Fibroblast of lung (primary cell): Measurements from ENCODE around the gene TFF1. TPM values are rescaled to one million over a fixed set of nuclear protein-coding genes. Genes with fewer than 3 reads are reported as not detected.

Source experiments
- DNase-seq, 2 donors: peaks; one replicate each; pipeline versions ENCODE4 v3.0.0 to v3.0.0-alpha.2; 2010; ENCODE audit warnings: low read depth in 2 of 2
- H2AFZ ChIP-seq: 2 replicates; pipeline ENCODE4 v1.5.1; 2012; ENCODE audit warnings: low read length, control low read depth, inconsistent platforms
- H3K27ac ChIP-seq: 2 replicates; pipeline ENCODE4 v1.5.1; 2011; ENCODE audit warnings: low read length, control low read depth; ENCODE audit not compliant: insufficient read depth
- H3K27me3 ChIP-seq: 2 replicates; pipeline ENCODE4 v1.5.1; 2011; ENCODE audit warnings: mild to moderate bottlenecking, low read length; ENCODE audit not compliant: control insufficient read depth, insufficient read depth
- H3K36me3 ChIP-seq: 2 replicates; pipeline ENCODE4 v1.5.1; 2011; ENCODE audit warnings: low read length; ENCODE audit not compliant: control insufficient read depth, insufficient read depth
- H3K4me1 ChIP-seq: 2 replicates; pipeline ENCODE4 v1.5.1; 2011; ENCODE audit warnings: low read length; ENCODE audit not compliant: control insufficient read depth, insufficient read depth; ENCODE audit errors: extremely low read depth
- H3K4me2 ChIP-seq: 2 replicates; pipeline ENCODE4 v1.5.1; 2011; ENCODE audit warnings: low read length, control low read depth; ENCODE audit not compliant: insufficient read depth; ENCODE audit errors: extremely low read depth
- H3K4me3 ChIP-seq, 4 experiments: fragments of 200-600 bp in 1 of 4; sonication (generic) in 1 of 4; replicated peaks in 1 of 4; 2 replicates each; pipeline ENCODE4 v1.5.1; 2011 to 2016; ENCODE audit warnings: low read length in 4 of 4, low read depth in 3 of 4, mild to moderate bottlenecking in 3 of 4, control low read depth in 2 of 4, inconsistent platforms in 1 of 4, mixed read lengths in 1 of 4; ENCODE audit not compliant: insufficient read depth in 1 of 4; ENCODE audit errors: control extremely low read depth in 1 of 4
- H3K79me2 ChIP-seq: 2 replicates; pipeline ENCODE4 v1.5.1; 2012; ENCODE audit warnings: mild to moderate bottlenecking, low read length, inconsistent platforms; ENCODE audit not compliant: control insufficient read depth, insufficient read depth
- H3K9ac ChIP-seq: 2 replicates; pipeline ENCODE4 v1.5.1; 2011; ENCODE audit warnings: mild to moderate bottlenecking, low read length, control low read depth; ENCODE audit not compliant: insufficient read depth
- H3K9me3 ChIP-seq: 2 replicates; pipeline ENCODE4 v1.5.1; 2012; ENCODE audit warnings: low read depth, low read length; ENCODE audit not compliant: control insufficient read depth, insufficient read depth
- H4K20me1 ChIP-seq: 2 replicates; pipeline ENCODE4 v1.5.1; 2011; ENCODE audit warnings: low read length; ENCODE audit not compliant: control insufficient read depth, insufficient read depth; ENCODE audit errors: extremely low read depth
- EZH2 ChIP-seq: IDR thresholded peaks from 2 replicates; pipeline ENCODE4 v1.5.1; 2012; ENCODE audit warnings: low read length, control low read depth, mild to moderate bottlenecking; ENCODE audit errors: missing control alignments
- polyA plus RNA-seq, 2 donors: library from polyadenylated mRNA; depleted of rRNA in 1 of 2; stranded (reverse) in 1 of 2; unstranded in 1 of 2; fragments of >200 nt; gene quantifications; 2 replicates each; pipeline ENCODE4 v1.2.1, GENCODE V29; 2011 to 2012; ENCODE audit warnings: missing spikeins in 1 of 2
- total RNA-seq: library from RNA; depleted of rRNA; stranded (reverse); fragments of >200 nt; gene quantifications from 2 replicates; pipeline ENCODE4 v1.2.1, GENCODE V29; 2014
- TF ChIP-seq, protein P1 (sequence below), 2 donors: IDR thresholded peaks in 1 of 2; conservative IDR thresholded peaks in 1 of 2; 1 replicate in 1 of 2; 2 replicates in 1 of 2; pipeline ENCODE4 v1.5.1; 2011 to 2012; ENCODE audit warnings: low read length in 2 of 2, control low read depth in 1 of 2, inconsistent platforms in 1 of 2, low read depth in 1 of 2, mild to moderate bottlenecking in 1 of 2

TFF1 gene
- total and polyA plus RNA-seq, 2 donors (not counting 1 experiment from before 2014, with no cell fraction given): not detected

DNA sequence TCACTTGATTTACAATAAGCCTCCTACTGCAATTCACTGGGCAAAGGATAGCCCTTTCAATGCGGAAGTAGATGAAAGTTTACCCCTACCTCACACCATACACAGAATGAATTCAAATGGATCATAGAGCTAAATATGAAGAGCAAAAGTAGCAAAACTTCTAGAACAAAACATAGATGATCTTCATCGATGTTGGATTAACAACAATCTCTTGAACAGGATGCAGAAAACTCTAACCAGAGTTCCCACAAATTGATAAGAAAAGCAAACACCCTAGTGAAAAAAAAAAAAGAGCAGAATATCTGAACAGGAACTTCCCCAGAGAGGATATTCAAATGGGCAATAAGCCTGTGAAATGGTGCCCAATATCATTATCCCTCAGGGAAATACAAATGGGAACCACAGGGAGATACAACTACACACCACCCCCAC lies 35.5 kb upstream of the TFF1 start:
- Histone ChIP-seq H3K36me3 (no peaks in the 10 kb centered on the region), H3K4me2 (no peak overlapping the region), H4K20me1 (no peaks in the 10 kb centered on the region), H3K79me2 (no peaks in the 10 kb centered on the region), H3K9me3 (no peaks in the 10 kb centered on the region), H3K4me3 (no peak overlapping the region), H3K27ac (no peak overlapping the region), H3K9ac (no peak overlapping the region), H3K27me3 (no peaks in the 10 kb centered on the region), H2AFZ (no peak overlapping the region), H3K4me1 (no peaks in the 10 kb centered on the region)
- TF ChIP-seq, protein P1, sequence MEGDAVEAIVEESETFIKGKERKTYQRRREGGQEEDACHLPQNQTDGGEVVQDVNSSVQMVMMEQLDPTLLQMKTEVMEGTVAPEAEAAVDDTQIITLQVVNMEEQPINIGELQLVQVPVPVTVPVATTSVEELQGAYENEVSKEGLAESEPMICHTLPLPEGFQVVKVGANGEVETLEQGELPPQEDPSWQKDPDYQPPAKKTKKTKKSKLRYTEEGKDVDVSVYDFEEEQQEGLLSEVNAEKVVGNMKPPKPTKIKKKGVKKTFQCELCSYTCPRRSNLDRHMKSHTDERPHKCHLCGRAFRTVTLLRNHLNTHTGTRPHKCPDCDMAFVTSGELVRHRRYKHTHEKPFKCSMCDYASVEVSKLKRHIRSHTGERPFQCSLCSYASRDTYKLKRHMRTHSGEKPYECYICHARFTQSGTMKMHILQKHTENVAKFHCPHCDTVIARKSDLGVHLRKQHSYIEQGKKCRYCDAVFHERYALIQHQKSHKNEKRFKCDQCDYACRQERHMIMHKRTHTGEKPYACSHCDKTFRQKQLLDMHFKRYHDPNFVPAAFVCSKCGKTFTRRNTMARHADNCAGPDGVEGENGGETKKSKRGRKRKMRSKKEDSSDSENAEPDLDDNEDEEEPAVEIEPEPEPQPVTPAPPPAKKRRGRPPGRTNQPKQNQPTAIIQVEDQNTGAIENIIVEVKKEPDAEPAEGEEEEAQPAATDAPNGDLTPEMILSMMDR (conservative IDR thresholded peaks at IDR 0.05 in 1 of 2, IDR thresholded peaks at IDR 0.05 in 1 of 2; ENCODE audit: low read depth in 1 of 2, low read length in 2 of 2): no peak
- no peak for TF ChIP-seq EZH2
- DNase-seq: no peak

DNA sequence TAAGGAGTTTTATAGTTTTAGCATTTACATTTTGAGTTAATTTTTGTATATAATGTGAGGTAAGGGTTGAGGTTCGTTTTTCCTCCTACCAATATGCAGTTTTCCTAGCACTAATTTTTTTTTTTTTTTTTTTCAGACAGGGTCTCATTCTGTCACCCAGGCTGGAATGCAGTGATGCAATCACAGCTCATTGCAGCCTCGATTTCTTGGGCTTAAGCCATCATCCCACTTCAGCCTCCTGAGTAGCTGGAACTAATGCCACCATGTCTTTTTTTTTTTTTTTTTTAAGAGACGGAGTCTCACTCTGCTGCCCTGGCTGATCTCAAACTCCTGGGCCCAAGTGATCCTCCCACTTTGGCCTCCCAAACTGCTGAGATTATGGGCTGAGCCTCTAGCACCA lies 34.8 kb upstream of the TFF1 start:
- Histone ChIP-seq H3K27ac (no peak overlapping the region), H3K79me2 (no peaks in the 10 kb centered on the region), H3K9me3 (no peaks in the 10 kb centered on the region), H3K36me3 (no peaks in the 10 kb centered on the region), H3K4me2 (no peak overlapping the region), H3K4me3 (no peak overlapping the region), H2AFZ (no peak overlapping the region), H3K9ac (no peak overlapping the region), H3K4me1 (no peaks in the 10 kb centered on the region), H3K27me3 (no peaks in the 10 kb centered on the region), H4K20me1 (no peaks in the 10 kb centered on the region)
- TF ChIP-seq, protein P1 (conservative IDR thresholded peaks at IDR 0.05 in 1 of 2, IDR thresholded peaks at IDR 0.05 in 1 of 2; ENCODE audit: low read depth in 1 of 2, low read length in 2 of 2): no peak
- no peak for TF ChIP-seq EZH2
- DNase-seq: peak; percentile 9 to 41

DNA sequence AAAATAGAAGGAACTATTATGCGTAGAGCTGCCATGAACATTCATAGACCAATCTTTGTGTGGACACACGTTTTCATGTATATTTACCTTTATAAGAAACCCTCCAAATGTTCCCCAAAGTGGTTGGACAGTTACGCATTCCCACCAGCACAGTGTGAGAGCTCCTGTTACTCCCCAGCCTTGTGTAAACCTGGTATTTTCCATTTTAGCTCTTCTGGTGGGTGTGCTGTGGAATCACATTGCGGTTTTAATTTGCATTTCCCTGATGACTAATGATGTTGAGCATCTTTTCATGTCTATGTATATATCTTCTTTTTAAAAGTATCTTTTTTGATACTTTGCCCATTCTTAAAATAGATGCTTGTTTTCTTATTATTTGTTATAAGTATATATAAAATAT lies 34.2 kb upstream of the TFF1 start:
- Histone ChIP-seq H3K27ac (no peak overlapping the region), H3K36me3 (no peaks in the 10 kb centered on the region), H3K4me2 (no peak overlapping the region), H3K4me1 (no peaks in the 10 kb centered on the region), H3K79me2 (no peaks in the 10 kb centered on the region), H3K4me3 (no peak overlapping the region), H3K27me3 (no peaks in the 10 kb centered on the region), H2AFZ (no peak overlapping the region), H3K9ac (no peak overlapping the region), H3K9me3 (no peaks in the 10 kb centered on the region), H4K20me1 (no peaks in the 10 kb centered on the region)
- no peak for TF ChIP-seq EZH2
- TF ChIP-seq, protein P1 (conservative IDR thresholded peaks at IDR 0.05 in 1 of 2, IDR thresholded peaks at IDR 0.05 in 1 of 2; ENCODE audit: low read depth in 1 of 2, low read length in 2 of 2): no peak
- DNase-seq: peak in 1 of 2 donors; percentile 71
